HG02970 (cell line): Measurements from ENCODE around the gene BAG3.
"Not testable (repeated sequence)": the region's sequence is repeated elsewhere in the genome, so short reads cannot be mapped to it uniquely, and the experiment has no call there.

Experiments
- ATAC-seq: cut with Tn5 transposase; IDR thresholded peaks from one replicate; pipeline ENCODE4 v1.9.1; 2021; ENCODE audit warnings: mild to moderate bottlenecking, moderate library complexity, moderate number of reproducible peaks; ENCODE audit not compliant: unreplicated experiment, low FRiP score

BAG3 gene

DNA sequence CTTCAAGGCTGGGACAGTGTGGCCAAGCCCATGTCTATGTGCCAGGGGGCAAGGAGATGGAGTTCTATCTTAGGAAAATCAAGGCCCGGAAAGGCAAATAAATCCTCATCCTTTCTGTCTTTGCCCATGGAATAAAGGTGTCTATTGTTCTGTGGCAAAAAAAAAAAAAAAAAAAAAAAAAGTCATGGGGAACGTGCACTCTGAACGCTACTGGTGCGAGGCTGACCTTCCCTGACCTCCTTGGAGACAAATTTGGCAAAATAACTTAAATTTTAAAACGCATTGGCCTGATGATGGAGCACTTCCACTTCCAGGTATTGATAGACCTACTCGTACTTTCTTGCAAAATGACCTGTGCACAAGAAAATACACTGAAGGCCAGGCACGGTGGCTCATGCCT is 12.2 kb upstream of the BAG3 start:
- no peak for ATAC-seq

DNA sequence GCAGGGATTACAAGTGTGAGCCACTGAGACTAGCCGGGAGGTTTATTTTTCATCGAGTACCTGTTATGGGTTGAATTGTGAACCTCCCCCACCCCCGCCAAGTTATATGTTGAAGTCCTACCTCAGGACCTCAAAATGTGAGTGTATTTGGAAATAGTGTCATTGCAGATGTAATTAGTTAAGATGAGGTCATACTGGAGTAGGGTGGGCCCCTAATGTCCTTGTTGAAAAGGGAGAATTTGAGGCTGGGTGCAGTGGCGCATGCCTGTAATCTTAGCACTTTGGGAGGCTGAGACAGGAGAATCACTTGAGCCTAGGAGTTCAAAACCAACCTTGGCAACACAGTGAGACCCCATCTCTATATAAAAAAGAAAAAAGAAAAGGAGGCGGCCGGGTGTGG is 10.8 kb upstream of the BAG3 start:
- ATAC-seq, result no peak

DNA sequence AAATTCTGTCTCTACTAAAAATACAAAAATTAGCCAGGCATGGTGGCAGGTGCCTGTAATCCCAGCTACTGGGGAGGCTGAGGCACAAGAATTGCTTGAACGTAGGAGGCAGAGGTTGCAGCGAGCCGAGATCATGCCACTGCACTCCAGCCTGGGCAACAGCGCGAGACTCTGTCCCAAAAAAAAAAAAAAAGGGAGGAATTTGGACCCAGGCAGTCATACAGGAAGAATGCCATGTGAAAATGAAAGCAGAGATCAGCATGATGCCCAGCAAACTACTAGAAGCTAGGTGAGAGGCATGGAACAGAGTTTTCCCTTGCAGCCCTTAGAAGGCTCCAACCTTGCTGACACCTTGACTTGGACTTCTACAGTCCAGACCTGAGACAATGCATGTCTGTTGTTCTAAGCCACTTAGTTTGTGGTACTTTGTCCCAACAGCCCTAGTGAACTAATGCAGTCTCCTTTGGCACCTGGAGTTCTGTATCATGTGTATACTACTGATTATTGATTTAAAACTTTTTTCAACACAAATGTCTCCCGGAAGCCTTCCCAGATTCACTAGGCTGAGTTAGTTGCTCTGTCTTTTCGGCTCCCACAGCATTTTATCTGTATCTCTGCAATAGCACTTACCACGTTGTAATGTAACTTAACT is 10.2 kb upstream of the BAG3 start:
- ATAC-seq, result no peak

DNA sequence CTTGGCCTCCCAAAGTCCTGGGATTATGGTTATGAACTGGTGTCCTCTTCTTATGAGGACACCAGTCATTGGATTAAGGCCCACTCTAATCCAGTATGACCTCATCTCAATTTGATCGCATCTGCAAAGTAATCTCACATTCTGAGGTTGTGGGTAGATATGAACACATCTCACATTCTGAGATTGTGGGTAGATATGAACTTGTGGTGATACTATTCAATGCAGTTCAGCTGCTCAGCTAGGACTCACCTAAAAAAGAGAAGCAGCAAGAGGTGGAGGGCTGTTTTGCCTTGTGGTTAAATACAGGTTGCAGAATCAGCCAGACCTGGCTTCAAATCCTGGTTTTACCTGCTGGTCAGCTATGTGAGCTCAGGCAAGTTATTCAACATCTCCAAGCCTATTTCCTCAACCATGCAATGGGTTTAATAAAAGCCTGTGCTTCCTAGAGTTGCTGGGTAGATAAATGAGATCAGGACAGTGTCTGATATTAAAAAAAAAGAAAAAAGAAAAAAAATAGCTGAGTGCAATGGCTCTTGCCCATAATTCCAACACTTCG is 8.5 kb upstream of the BAG3 start:
- no peak for ATAC-seq

- no peak for ATAC-seq
These were observed 7.6 kb upstream of the BAG3 start for GRCh38 chr10:119643306-119644204.

- no peak for ATAC-seq
These were observed 6.9 kb upstream of the BAG3 start for GRCh38 chr10:119644205-119644814.

DNA sequence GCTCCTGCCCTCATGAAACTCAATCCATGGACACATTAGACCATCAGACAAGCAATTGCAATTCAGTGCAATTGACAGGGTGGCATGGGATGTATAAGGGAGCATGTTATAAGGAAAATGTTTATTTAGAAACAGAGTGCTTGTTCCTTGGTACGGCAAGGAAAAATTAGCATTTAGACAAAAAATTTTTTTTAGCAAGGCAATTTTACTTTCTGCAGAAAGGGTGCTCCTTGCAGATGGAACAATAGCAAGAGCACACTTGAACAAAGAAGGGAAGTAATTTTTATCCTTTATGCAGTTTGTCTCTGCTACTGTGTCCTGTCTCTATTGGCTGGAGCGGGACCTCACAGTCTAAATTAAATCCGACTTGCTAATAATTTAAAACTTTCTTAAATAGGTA is 6.2 kb upstream of the BAG3 start:
- no peak for ATAC-seq

- ATAC-seq, result no peak
These were observed 1.1 kb upstream of the BAG3 start for GRCh38 chr10:119650062-119650461.

- peak; percentile 21 for ATAC-seq
These were observed 557 bp downstream of the BAG3 start for GRCh38 chr10:119651514-119652360.

DNA sequence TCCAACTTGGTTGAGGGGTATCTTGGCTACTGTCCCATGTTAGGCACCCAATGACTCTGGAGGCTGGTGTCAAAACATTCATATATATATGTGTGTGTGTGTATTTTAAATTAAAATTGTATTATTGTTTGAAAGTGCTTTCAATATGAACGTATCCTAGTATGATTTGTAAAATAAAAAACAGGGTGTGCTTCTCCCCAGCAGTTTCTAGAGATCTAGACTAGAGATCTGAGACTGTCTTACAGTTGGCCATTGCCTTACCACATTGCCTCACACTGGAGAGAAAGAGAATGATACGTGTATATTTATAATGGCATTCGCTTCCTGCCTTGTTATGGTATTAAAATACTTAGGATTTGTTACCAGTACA is 1.2 kb downstream of the BAG3 start:
- ATAC-seq, result no peak

- ATAC-seq, result no peak
These were observed 2.0 kb downstream of the BAG3 start for GRCh38 chr10:119653209-119653608.

DNA sequence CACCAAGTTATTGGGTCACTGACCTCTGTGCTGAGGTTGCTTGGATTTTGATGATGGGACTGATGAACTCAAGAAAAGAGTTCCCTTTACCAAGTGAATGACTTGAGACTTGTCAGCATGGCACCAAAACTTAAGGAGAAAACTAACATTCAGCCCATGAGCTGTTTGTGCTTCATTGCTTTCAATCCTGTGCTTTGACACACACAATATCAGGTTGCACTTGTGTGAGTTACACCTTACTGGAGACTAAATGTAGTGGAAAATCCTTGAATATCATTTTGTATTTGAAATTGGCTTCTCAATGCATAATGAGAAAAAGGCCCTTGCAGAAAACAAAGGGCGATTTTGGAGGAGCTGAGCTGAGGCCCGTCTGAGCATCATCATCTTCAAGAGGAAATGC is 2.7 kb downstream of the BAG3 start:
- no peak for ATAC-seq

DNA sequence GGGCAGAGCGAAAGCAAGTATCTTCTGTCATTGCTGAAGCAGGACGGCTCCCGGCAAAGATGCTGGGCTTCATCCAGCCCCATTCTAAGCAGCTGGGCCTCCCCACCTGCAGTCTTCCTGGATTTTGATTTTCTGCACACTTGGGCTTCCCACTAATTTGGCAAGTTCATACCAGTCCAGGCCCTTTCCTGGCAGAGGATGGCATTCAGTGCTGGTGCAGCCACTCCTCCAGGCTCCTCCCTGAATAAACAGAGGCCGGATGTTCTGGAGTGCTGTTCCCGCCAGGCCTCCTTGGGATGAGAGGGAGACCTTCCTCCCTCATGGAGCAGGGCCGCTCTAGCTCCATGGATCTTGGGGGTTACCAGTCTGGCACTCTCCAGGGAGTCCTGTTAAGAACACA is 3.4 kb downstream of the BAG3 start:
- ATAC-seq, result no peak

DNA sequence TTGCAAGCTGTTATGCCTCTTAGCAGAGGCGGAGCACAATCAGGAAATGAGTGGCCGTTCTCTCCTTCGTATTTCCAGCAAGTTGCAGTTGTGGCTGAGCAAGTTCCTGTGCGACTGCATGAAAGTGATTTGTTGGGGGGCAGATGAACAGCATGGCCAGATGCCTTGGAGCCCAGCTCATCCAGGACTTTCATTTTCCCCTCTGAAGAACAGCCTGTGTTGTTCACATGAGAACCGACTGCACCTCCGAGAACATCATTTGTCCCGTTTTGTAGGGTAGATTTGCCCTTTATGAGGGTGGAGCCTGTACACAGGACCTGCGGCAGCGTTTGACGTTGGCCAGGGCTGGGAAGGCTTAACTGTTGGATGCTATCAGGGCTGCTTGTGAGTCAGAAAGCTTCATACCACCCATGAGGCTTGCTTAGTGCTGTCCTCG is 4.4 kb downstream of the BAG3 start:
- ATAC-seq, result no peak

DNA sequence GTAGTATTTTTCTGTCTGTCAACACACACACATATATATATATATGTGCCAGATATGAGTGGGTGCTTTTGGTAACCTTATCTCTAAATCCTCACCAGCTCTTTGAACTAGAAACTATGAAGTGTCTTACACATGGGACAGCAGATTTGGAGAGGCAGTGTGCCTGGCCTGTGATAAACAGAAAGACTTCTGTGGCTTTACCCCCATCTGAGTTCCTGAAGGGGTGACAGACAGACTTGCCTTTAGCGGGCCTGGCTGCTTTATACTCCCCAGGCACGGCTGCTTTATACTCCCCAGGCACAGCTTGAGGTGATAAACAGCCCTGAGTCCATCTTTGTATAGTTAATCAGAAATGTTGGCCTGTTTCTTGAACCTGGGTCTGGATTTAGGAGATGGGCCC is 5.6 kb downstream of the BAG3 start:
- ATAC-seq, result no peak

- no peak for ATAC-seq
These were observed 6.5 kb downstream of the BAG3 start for GRCh38 chr10:119657725-119658124.

- no peak for ATAC-seq
These were observed 7.1 kb downstream of the BAG3 start for GRCh38 chr10:119658274-119658673.

- no peak for ATAC-seq
These were observed 8.8 kb downstream of the BAG3 start for GRCh38 chr10:119659951-119660350.

DNA sequence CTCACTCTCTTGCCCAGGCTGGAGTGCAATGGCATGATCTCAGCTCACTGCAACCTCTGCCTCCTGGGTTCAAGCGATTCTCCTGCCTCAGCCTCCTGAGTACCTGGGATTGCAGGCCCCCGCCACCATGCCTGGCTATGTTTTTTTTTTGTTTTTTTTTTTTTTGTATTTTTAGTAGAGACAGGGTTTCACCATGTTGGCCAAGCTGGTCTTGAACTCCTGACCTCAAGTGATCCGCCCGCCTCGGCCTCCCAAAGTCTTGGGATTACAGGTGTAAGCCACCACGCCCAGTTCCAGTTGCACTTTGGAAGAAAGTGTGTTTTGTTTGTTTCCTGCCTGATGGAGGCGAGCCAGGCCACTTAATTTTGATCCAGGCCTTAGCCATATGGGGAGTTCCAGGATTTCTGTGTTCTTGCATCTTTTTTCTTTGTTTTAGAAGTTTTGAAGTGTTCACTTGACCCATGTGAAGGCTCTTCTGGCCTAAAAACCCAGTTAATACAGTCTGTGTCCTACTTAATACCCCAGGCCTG is 11.0 kb downstream of the BAG3 start:
- not testable (repeated sequence) for ATAC-seq
